ENCODE data around the gene C12orf42. TPM values are rescaled to one million over a fixed set of nuclear protein-coding genes. Genes with fewer than 3 reads are reported as not detected.

Gene C12orf42
- total RNA-seq, 1 experiment from 2014 or later: not detected

DNA sequence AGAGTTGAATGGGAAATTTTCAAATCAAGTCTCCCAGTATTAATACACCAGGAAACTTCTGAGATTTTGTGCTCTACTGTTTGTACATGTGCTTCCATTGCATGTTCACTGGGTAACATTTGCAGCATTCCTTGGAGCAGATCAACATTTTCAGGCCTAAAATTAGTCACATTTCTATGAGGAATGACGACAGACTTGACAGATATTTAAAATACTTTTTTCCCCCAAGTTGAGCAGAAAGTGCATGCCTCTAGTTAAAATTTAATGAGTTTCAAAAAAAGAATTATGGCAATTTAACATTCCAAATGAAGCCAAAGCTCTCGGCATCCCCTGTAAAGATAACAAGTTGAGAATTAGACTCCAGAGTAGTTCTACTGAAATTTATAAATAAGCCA lies 72.3 kb downstream of the C12orf42 start:
- no peaks in the 10 kb centered on the region for H4K20me1 ChIP-seq (ENCODE audit: control insufficient read depth, insufficient read depth, insufficient read length)
- no CpG with 5 or more reads among the region's 2 CpGs for WGBS (ENCODE audit: extremely low coverage, insufficient read length, low lambda C conversion rate)
- no peak overlapping the region for H3K4ac ChIP-seq (ENCODE audit: low read depth, low read length)
- H4K5ac ChIP-seq (ENCODE audit: insufficient read length, low read depth, low read length): no peak overlapping the region
- no peaks in the 10 kb centered on the region for H3K4me1 ChIP-seq (ENCODE audit: insufficient read depth, low read length)
- H2AK5ac ChIP-seq (ENCODE audit: insufficient read length, low read length): no peak overlapping the region
- H3K56ac ChIP-seq (ENCODE audit: insufficient read length, low read depth, low read length): no peak overlapping the region
- H2BK5ac ChIP-seq (ENCODE audit: insufficient read length, low read length): no peak overlapping the region
- H3K79me1 ChIP-seq (ENCODE audit: insufficient read depth, low read depth, low read length, poor library complexity, severe bottlenecking): no peaks in the 10 kb centered on the region
- no peak overlapping the region for H3K9ac ChIP-seq (ENCODE audit: extremely low read depth, insufficient read length, low read length)
- no peak overlapping the region for H3K23ac ChIP-seq (ENCODE audit: insufficient read length, low read depth, low read length)
- no peak overlapping the region for H3K4me2 ChIP-seq (ENCODE audit: insufficient read depth, insufficient read length, low read length)
- no peak for DNase-seq
- H2BK20ac ChIP-seq (ENCODE audit: low read depth, low read length, poor library complexity, severe bottlenecking): no peak overlapping the region
- no peak overlapping the region for H4K91ac ChIP-seq (ENCODE audit: insufficient read length, low read depth, low read length)
- no peak overlapping the region for H3T11ph ChIP-seq (ENCODE audit: low read length)
- no peaks in the 10 kb centered on the region for H3K27me3 ChIP-seq (ENCODE audit: insufficient read depth, low read length)
- H3K14ac ChIP-seq (ENCODE audit: insufficient read depth, low read length): no peak overlapping the region
- H3K4me3 Mint-ChIP-seq: no peak overlapping the region
- H2AFZ ChIP-seq (ENCODE audit: low read length): no peak overlapping the region
- no peak overlapping the region for H2BK15ac ChIP-seq (ENCODE audit: low read depth, low read length)
- H3K27ac ChIP-seq (ENCODE audit: insufficient read length, low read depth, low read length): no peak overlapping the region
- H3K23me2 ChIP-seq (ENCODE audit: insufficient read length, low read depth, low read length, poor library complexity, severe bottlenecking): no peaks in the 10 kb centered on the region
- no peak overlapping the region for H2BK12ac ChIP-seq (ENCODE audit: insufficient read length, low read depth, low read length)
- no peaks in the 10 kb centered on the region for H3K9me3 ChIP-seq (ENCODE audit: control insufficient read depth, low read depth, low read length)
- peaks cover 16 to 21% of the 10 kb centered on the region in 2 experiments for H3K4me1 Mint-ChIP-seq
- TF ChIP-seq CTCF (conservative IDR thresholded peaks at IDR 0.05): no peak
- peaks cover 2 to 3% of the 10 kb centered on the region in 2 experiments; a peak in 2 of 5 replicates for H3K9me3 Mint-ChIP-seq
- H3K27me3 Mint-ChIP-seq (ENCODE audit: low read depth): peaks cover 2% of the 10 kb centered on the region; the same call in 1 of the 2 replicates
- peaks cover 3 to 11% (median 3%) of the 10 kb centered on the region in 3 experiments; a peak in 5 of 7 replicates for H3K36me3 Mint-ChIP-seq (ENCODE audit: insufficient read depth in 1 of 3, low read depth in 3 of 3)
- no peak overlapping the region for H3K18ac ChIP-seq (ENCODE audit: insufficient read length, low read depth, low read length)
- H2BK120ac ChIP-seq (ENCODE audit: low read depth, low read length, poor library complexity, severe bottlenecking): no peak overlapping the region
- no peak overlapping the region for H4K8ac ChIP-seq (replicated peaks; ENCODE audit: insufficient read length, low read depth, low read length)
- no peak overlapping the region for H3K27ac Mint-ChIP-seq
- no peaks in the 10 kb centered on the region for H3K79me2 ChIP-seq (ENCODE audit: insufficient read depth, low read length)
